HG03060 (cell line): ENCODE results near the gene PHF12.
"Not testable (repeated sequence)": the region's sequence is repeated elsewhere in the genome, so short reads cannot be mapped to it uniquely, and the experiment has no call there.

Source experiments
- ATAC-seq: cut with Tn5 transposase; IDR thresholded peaks from one replicate; pipeline ENCODE4 v1.9.1; 2021; ENCODE audit warnings: low read depth, moderate number of reproducible peaks; ENCODE audit not compliant: unreplicated experiment

PHF12 gene

GRCh38 chr17:28889996-28890395 is 61.3 kb downstream of the PHF12 start:
- ATAC-seq = no peak

- ATAC-seq = no peak
Measured at GRCh38 chr17:28888832-28889231, 62.5 kb downstream of the PHF12 start.

GRCh38 chr17:28887871-28888471 is 63.3 kb downstream of the PHF12 start:
- no peak for ATAC-seq

- ATAC-seq = no peak
Measured at GRCh38 chr17:28885951-28886350, 65.4 kb downstream of the PHF12 start.

- ATAC-seq = no peak
Measured at GRCh38 chr17:28885363-28885762, 66.0 kb downstream of the PHF12 start.

- no peak for ATAC-seq
Measured at GRCh38 chr17:28883967-28884702, 67.2 kb downstream of the PHF12 start.

- ATAC-seq = no peak
Measured at GRCh38 chr17:28882154-28882895, 69.0 kb downstream of the PHF12 start.

- no peak for ATAC-seq
Measured at GRCh38 chr17:28881533-28882056, 69.7 kb downstream of the PHF12 start.

GRCh38 chr17:28880572-28880945 is 70.8 kb downstream of the PHF12 start:
- ATAC-seq = no peak

GRCh38 chr17:28879886-28880571 is 71.3 kb downstream of the PHF12 start:
- no peak for ATAC-seq

- ATAC-seq = no peak
Measured at GRCh38 chr17:28878981-28879380, 72.3 kb downstream of the PHF12 start.

GRCh38 chr17:28878158-28878910 is 73.0 kb downstream of the PHF12 start:
- no peak for ATAC-seq

GRCh38 chr17:28877150-28877711 is 74.1 kb downstream of the PHF12 start:
- ATAC-seq = not testable (repeated sequence)

GRCh38 chr17:28875848-28876550 is 75.3 kb downstream of the PHF12 start:
- ATAC-seq = no peak

- ATAC-seq = no peak
Measured at GRCh38 chr17:28874750-28875149, 76.6 kb downstream of the PHF12 start.

GRCh38 chr17:28873839-28874238 is 77.5 kb downstream of the PHF12 start:
- ATAC-seq = no peak

GRCh38 chr17:28871056-28871579 is 80.2 kb downstream of the PHF12 start:
- no peak for ATAC-seq

- no peak for ATAC-seq
Measured at GRCh38 chr17:28867276-28867675, 84.0 kb downstream of the PHF12 start.
